Measurements from ENCODE around the gene ZNF490.
"Not testable (repeated sequence)": the region's sequence is repeated elsewhere in the genome, so short reads cannot be mapped to it uniquely, and the experiment has no call there.

The ZNF490 gene

DNA sequence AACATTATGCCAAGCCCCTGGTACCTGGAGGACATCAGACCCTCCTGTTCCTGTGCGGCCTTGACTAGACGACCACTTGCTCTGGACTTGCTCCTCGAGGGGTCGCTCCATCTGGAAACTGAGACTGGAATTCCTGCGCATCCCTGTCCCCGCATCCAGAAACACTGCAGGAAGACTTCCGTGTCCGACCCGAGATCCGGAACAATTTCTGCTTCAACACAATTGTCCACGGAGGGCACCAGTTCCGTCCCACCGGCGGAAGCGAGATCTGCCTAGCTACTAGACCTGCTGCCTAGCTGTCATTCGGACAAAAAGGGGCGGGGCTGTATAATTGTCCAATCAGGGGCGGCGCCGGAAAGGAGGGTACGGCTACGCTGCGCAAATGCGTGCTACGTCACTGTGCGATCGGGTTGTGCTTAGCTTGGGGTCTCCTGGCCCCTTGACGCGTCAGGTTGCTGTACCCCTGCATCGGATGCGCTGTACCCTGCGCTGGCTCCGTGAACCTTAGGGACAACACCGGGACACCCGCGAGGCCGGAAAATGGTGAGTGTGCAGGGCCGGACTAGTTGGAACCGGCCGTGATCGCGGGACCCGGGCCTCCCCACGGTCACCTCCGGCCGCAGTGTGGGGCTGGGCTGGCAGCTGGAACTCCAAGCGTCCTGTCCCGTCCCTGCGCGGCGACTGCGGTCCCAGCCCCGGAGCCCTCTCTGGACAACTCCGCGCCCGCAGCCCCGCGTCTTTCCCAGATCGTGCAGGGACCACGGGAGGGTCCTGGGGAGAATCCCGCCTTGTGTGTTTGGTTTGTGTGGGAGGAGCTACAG, at the start of gene ZNF490, which contains the start of gene ZNF791:
Gene ZNF490 (minus strand): TSS at position 274 of the 821 bp plus-strand sequence. CDS start 133 bp downstream, at position 141.
Gene ZNF791 (plus strand): TSS at position 381 of the 821 bp plus-strand sequence. CDS start 160 bp downstream, at position 541.
- peak; percentile 100 for DNase-seq

DNA sequence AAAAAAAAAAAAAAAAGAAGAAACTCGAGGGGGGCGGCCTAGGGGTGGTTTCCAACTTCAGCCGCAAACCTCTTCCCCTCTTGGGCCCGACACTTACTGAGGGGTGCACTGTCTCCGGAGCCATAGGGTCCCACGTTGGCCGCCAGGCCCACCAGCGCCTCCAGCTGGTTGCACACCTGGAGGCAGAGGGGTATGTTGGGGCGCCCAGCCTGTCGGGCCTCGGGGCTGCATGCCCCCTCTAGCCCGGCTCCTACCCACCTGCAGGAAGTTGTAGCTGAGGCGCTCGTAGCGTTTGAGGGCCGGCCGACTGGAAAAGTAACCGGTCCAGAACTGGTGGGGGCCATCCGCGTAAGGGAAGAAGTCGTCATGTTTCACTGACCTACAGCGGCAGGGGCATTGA, 47.4 kb upstream of the ZNF490 start:
- no peak for DNase-seq

DNA sequence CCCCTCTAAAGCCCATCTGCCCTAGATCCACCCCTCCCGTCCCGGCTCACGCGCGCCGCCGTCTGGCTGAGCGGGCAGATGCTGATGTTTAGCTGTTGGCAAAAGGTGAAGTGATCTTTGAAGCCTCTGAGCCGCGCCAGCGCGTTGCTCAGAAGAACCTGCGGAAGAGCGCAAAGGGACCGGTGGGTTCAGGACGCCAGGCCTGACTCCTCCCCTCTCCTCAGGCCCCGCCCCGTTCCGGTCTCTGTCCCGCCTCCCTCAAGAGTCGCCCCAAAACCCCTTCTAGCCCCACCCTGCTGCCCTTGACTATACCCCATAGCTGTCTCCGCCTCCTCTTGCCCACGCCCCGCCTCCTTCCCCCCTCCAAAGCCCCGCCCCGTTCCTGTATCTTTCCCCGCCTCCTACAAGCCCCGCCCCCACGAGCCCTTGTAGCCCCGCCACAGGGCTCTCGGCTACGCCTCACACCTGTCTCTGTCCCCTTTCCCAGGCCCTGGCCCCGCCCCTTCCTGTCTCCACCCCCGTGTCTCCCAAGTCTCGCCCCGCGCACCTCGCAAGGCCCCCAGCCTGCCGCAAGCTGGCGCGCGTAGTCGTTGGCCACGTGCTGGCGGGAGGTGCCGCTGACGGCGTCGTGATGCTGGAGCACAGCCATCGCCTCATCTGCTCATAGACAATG, 46.4 kb upstream of the ZNF490 start:
- DNase-seq, result peak; percentile 21

DNA sequence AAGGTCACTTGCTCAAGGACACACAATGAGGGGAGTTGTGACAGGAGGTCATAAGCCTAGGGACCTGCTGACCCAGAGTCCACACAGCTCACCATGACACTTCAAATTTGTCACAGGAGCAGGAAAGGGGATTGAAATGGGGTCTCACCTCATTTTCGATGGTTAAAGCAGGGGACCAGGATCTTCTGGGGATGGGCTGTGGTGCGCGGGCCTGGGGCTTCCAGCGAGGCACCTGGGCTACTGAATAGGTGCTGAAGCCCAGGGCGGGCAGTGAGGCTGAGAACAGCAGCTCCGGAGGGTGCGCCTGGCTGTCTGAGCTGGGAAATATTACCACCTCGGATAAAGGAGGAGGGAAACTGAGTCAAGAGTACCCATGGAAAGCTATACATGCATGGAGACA, 44.9 kb upstream of the ZNF490 start:
- DNase-seq, result no peak

DNA sequence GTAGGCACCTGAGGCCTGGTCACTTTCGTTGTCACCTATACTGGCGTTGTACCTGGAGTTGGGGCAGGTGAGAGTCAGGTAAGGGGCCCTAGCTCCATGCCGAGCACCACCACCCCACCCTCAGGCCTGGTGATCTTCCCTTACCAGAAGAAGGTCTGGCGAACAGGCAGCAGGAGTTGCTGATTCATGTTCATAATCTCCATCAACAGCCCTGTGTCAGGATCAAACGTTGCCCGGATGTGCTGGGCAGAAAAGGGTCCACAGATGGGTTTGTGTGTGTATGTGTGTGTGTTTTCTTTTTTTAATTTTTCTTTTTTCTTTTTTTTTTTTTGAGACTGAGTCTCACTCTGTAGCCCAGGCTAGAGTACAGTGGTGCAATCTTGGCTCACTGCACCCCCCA, 41.6 kb upstream of the ZNF490 start:
- no peak for DNase-seq

DNA sequence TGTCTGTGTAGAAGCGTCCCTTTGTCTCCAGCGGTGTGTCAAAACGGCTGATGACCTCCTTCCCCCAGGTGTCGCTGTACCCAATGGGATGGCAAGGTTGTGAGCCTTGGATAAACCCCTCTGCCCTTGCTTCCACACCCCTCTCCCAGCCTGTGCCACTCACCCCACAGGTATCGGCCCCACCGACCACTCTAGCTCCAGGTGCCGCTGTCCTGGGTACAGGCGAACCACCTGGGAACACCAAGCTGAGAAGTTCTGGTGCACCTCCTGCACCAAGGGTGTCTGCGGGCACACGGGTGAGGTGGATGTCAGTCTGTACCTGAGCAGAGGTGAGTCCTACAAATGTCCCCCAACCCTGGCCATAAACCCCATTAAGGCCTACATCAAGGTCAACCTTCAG, 39.3 kb upstream of the ZNF490 start:
- no peak for DNase-seq

DNA sequence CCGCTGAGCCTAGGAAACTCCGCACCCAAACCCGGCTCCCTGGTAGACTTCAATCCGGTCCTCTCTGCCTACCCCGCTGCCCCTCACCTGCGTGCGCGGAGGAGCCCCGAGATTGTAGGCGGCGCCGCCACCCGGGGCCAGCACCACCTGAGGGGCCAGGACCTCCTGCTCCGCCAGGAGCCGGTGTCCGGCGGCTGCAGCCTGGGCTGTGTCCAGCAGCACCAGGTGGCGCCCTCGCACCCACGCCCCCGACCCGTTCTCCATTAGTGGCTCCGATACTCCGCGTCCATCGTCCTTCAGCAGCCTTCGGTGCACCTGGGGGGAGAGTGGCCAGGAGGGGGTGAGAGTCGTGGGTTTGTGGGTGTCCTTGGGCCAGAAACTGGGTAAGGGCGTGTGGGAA, 37.5 kb upstream of the ZNF490 start:
- DNase-seq, result no peak

DNA sequence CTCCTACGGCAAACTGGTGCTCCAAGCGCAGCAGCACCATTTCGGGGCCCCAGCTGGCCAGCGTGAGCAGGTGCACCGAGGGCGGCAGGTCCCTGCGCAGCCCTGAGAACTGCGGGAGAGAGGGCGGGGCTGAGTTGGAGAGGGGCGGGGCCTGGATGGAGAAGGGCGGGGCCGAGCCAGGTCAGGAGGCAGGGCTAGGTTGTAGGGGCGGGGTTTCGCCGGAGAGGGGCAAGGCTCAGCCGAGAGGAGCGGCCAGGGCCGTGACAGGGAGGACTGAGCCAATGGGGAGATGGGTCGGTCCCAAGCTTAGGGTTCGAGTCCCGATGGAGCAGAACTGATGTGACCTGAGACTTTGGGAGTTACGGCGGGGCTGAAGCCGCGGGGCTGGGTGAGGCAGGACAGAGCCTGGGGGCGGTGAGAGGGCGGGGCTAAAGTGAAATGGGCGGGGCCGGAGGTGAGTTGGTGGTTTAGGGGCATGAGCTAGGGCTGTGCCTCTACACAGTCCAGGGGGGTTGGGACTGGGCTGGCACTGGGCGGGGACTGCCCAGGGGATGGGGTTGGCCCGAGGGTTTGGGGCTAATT, 37.0 kb upstream of the ZNF490 start:
- peak; percentile 77 for DNase-seq

DNA sequence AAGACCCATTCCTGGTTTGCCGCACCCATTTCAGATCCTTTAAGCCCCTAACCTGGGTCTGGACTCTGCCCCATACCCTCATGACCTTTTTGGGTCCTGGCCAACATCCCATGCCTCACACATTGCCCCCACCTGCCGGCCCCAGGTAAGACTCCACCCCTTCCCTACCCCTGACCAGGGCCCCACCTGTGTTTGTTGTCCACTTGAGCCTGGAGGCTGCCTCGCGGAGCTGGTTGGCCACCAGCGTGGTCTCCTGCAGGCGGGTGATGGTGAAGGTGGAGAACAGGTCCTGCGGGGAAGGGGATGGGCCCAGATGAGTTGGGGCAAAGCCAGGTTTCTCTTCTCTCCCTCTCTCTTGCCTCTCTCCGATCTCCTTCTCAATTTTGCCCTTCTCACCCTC, 36.4 kb upstream of the ZNF490 start:
- no peak for DNase-seq

DNA sequence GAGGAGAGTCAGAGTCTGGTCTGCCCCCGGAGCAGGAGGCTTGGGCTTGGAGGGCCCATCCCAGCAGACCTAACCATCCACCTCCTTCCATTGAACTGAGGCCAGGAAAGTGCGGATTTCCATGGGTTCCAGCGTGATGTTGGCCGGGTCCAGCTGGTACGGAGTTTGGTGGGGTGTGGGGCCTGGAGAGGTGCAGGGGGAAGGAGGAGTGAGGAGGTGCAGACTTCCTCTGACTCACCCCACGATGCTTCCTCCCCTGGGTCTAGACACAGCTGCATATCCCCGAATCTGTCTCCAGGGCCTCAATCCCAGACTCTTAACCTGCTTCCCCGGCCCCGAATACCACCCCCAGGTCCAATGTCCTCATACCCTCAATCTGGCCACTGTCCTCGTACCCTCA, 35.9 kb upstream of the ZNF490 start:
- no peak for DNase-seq

DNA sequence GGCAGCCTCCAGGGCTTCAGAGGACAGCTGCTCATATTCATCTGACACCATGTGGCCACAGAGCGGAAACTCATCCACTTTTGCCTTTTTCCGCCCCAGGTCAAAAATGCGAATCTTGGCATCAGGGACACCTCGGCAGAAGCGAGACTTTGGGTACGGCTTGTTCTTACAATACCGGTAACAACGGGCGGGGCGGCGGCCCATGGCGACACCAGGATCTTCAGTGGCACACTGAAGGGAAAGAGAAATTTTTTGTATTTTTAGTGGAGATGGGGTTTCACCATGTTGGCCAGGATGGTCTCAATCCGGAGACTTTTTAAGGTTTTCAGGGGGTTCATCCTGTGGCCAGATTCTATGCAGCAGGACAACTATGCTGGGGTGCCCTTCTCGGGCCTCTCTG, 33.1 kb upstream of the ZNF490 start:
- DNase-seq, result not testable (repeated sequence)

DNA sequence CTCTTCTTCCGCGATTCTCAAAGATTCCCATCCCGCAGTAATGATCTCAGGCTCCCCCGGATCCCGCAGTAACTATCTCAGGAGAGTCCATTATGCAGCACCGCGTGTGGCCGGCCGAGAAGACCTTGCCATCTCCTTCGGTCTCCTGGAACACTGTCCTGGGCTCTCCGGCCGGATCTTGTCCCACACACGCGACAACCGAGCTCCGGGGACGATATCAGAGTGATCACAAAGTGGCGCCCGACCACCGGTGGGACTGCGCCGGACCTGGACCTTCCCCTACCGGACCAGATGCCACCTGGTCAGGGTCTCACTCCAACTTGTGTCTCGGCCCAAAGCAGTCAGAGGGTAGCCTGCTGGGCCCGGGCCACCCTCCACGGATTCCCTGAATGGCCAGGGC, 31.9 kb upstream of the ZNF490 start:
- DNase-seq, result no peak

DNA sequence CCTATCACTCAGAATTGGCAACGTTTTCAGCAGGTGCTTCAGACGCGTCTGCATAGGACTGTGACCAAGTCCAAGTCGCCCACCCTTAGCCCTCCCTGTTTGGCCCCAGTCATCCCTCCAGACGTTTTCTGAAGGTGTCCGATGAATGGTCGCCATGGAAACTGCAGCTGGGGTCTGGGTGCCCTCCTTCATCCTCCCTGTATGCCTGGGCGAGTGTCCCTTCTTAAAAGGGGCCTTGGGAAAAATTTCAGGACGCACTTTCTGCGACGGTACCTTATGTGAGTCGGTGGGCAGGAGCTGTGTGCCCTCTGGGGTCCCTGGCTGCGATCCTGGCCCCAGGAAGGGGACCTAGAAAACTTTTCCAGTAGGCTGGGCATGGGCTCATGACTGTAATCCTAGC, 30.8 kb upstream of the ZNF490 start:
- no peak for DNase-seq

DNA sequence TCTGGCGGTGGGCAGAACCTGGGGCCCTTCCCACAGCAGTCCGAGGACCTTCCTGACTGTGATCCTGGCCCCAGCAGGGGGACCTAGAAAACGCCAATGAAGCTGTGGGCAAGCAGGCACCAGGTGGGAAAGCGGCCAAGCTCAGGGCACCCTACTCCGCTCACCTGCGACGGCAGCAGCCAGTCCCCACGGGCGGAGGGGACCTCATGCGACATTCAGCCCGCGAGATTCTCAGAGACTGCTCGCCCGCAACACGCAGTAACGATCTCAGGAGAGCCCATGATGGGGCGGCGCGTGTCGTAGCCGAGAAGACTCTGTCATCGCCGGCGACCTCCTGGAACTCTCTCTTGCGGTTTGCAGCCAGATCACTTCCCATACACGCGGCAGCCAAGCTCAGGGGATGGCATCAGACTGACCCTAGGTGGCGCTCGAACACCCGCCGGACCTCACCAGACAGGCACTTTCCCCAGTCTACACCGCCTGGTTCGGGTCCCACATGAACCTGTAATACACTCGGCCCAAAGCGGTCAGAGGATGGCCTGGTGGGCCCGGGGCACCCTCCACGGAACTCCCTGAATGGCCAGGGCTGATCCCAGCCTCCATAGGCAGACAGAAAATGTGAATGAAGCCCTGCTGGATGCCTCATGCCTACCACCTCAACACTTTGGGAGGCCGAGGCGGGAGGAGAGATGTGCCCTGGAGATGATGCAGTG, 29.4 kb upstream of the ZNF490 start:
- DNase-seq, result peak; percentile 92

DNA sequence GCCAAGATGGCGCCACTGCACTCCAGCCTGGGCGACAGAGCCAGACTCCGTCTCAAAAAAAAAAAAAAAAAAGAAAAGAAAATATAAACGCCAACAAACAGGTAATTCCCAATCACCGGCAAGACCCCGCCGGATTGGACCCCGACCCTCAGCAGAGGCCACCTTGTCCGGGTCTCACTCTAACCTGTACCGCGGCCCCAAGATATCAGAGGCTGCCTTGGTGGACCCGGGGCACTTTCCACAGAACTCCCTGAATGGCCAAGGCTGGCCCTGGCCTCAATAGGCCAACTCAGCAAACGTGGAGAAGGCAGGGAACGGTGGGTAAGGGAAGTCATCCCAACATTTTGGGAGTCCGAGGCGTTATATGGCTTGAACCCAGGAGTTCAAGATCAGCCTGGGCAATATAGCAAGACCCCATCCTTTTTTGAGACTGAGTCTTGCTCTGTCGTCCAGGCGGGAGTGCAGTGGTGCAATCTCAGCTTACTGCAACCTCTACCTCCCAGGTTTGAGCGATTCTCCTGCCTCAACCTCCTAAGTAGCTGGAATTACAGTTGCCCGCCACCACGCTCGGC, 28.1 kb upstream of the ZNF490 start:
- no peak for DNase-seq

DNA sequence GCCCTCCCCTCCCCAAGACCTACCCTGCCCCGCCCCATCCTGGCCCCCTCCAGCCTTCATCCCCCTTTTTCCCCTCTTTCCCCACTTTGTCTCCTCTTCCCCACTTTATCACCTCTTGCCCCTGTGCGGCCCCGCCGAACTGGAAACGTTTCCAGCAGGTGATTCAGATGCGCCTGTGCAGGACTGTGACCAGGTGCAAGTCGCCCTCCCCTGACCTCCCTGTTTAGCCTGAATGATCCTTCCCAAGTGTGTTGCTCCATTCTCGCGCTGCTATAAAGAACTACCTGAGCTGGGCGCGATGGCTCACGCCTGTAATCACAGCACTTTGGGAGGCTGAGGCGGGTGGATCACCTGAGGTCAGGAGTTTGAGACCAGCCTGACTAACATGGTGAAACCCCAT, 26.0 kb upstream of the ZNF490 start:
- no peak for DNase-seq

DNA sequence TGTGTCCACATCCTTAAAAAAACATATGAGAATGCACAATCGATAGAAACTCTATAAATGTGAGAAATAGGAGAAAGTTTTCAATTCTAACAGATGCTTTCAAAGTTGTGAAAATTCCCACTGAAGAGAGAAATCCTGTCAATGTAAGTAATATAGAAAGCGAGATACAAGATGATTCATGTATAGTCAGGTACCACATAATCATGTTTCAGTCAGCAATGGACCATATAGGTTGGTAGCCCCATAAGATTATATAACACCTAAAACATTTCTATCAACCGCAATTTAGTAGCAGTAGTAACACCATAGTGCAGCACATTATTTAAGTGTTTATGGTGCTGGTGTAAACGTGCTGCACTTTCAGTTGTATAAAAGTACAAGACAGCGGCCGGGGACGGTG, 18.6 kb upstream of the ZNF490 start:
- no peak for DNase-seq

DNA sequence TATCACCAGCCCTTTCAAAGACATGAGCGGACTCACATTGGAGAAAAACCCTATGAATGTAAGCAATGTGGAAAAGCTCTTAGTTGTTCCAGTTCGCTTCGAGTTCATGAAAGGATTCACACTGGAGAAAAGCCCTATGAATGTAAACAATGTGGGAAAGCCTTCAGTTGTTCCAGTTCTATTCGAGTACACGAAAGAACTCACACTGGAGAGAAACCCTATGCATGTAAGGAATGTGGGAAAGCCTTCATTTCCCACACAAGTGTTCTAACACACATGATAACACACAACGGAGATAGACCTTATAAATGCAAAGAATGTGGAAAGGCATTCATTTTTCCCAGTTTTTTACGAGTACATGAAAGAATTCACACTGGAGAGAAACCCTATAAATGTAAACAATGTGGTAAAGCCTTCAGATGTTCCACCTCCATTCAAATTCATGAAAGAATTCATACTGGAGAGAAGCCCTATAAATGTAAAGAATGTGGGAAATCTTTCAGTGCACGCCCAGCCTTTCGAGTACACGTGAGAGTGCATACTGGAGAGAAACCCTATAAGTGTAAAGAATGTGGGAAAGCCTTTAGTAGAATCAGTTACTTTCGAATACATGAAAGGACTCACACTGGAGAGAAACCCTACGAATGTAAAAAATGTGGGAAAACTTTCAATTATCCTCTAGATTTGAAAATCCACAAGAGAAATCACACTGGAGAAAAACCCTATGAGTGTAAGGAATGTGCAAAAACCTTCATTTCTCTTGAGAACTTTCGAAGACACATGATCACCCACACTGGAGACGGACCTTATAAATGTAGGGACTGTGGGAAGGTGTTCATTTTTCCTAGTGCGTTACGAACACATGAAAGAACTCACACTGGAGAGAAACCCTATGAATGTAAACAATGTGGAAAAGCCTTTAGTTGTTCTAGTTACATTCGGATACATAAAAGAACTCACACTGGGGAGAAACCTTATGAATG, 17.7 kb upstream of the ZNF490 start:
- DNase-seq, result peak; percentile 19

DNA sequence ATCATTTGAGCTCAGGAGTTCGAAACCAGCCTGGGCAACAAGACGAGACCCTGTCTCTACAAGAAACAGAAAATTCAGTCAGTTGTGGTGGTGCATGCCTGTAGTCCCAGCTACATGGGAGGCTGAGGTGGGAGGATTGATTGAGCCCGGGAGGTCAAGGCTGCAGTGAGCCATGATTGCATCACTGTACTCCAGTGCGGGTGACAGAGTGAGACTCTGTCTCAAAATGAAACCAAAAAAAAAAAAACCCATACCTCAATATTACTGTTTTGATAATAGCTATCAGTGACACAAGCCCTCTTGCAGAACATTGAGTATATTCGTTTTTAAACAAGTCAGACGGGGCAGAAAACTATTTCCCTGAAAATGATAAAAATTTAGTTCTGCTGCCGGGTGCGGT, 16.3 kb upstream of the ZNF490 start:
- DNase-seq, result no peak

DNA sequence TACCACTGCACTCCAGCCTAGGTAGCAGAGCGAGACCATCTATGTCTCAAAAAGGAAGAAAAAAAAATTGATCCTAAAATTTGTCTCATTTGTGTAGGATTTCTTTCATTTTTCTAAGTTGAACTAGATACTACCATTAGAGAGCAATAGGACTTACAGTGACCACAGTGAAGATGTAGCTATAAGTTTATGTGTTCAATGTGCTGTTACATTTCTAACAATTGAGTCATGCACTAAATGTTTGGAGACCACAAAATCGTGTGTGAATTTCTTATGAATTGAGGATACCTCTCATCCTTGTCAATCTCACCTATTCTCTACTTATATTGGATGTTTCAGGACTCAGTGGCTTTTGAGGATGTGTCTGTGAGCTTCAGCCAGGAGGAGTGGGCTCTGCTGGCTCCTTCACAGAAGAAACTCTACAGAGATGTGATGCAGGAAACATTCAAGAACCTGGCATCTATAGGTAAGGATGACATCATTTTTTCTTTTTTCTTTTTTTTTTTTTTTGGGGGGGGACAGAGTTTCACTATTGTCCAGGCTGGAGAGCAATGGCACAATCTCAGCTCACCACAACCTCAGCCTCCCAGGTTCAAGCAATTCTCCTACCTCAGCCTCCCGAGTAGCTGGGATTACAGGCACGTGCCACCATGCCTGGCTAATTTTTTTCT, 12.9 kb upstream of the ZNF490 start:
- no peak for DNase-seq

Measured in NCI-H82 (cell line).